HG03442 (cell line): ENCODE data around the gene YOD1.

Experiments
- ATAC-seq: cut with Tn5 transposase; IDR thresholded peaks from one replicate; pipeline ENCODE4 v1.9.1; 2021; ENCODE audit warnings: mild to moderate bottlenecking, moderate library complexity; ENCODE audit not compliant: unreplicated experiment

YOD1 gene

GRCh38 chr1:207028884-207029650, 21.9 kb downstream of the YOD1 start:
- no peak for ATAC-seq

DNA sequence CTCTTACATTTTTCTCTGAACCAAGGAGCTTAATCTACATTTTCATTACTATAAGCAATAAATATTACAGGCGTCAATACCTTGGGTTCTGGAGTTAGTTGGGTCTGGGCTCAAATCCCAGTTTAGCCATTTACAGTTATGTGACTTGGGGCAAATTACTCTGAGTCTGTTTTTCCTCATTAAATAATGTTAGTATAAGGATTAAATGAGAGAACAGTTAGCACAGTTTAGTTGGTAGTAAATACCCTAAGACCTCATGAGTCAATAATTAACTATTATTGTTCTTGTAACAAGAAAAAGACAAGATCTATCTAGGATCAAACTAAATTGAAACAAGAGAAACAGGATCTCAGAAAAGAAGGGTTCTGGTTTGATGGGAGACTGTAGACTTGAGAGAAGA, 23.1 kb downstream of the YOD1 start:
- ATAC-seq = no peak

DNA sequence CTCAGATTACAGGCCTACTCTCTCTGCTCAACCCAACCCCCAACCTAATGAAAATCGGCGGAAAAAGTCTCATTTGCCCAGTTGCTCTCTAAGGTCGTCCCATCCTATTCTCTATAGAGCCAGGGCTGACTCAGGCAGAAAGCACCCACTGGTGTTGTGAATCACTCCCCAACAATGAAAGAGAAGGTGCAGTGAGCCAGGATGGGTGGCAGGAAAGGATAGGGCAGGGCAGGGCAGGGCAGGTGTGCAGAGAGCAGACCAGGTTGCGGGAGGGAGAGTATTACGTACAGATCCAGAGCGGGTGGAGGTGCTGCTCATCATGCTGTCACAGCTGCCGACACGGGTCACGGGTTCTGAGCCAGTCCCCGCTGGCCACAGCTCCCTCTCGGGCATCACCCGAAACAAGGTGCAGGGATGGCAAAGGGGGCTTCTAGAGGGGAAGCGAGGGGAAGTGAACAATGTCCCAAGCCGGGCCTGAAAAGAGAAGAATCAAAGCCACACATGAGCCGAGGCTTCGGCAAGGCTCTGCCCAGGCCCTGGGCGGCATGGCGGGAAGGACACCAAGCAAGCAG, 23.7 kb downstream of the YOD1 start:
- no peak for ATAC-seq

DNA sequence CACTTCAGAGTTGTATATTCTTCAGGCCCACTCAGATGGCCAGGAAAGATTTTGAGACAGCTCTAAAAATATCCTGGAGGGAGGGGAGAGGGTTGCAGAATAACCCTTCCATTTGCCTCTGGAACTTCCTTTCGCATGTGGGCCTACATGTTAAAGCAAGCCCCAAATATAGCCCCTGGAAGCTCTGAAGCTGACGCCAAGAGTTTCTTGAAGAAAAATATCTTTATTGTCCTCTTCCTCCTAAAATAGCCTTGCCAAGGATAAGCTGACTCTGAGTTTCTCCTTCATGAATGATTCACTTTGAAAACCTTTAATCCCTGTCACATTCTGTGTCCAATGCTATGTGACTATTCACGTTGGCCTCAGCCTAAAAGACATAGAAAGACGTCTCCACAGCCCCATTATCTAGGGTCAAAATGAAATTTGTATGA, 24.9 kb downstream of the YOD1 start:
- no peak for ATAC-seq

- no peak for ATAC-seq
Measured at GRCh38 chr1:207025146-207025880, 25.7 kb downstream of the YOD1 start.

- ATAC-seq = no peak
Measured at GRCh38 chr1:207024202-207025145, 26.5 kb downstream of the YOD1 start.

DNA sequence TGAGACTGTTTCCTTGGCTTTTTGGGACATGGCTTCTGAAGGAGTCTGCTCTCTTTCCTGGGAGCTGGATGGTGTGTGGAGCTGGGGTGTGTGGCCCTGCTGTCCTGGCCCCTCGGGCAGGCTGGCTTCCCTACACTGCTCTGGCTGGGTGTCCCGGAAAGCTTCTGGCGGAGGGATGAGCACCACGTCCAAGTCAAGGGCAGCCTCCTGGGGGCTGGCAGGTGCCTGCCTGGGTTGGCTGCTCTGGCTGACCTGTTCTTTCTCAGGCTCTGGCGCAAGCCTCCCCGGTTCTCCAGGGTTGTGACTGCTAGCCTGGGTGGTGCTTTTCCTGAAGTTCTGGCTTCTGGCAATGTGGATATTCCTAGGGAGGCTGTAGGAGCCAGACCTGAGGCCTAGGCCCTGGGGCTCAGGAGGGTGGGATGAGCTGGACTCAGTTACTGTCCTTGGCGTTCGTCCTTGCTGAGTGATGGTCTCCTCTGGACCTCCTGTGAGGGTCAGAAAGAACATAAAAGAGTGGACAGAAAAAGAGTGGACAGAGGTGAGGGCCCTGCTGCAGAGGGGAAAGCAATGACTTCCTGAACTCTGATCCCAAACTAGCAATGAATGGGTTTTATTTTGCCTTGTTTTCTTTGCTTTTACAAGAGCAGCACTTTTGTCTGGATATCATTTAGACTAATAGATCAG, 27.9 kb downstream of the YOD1 start:
- no peak for ATAC-seq

DNA sequence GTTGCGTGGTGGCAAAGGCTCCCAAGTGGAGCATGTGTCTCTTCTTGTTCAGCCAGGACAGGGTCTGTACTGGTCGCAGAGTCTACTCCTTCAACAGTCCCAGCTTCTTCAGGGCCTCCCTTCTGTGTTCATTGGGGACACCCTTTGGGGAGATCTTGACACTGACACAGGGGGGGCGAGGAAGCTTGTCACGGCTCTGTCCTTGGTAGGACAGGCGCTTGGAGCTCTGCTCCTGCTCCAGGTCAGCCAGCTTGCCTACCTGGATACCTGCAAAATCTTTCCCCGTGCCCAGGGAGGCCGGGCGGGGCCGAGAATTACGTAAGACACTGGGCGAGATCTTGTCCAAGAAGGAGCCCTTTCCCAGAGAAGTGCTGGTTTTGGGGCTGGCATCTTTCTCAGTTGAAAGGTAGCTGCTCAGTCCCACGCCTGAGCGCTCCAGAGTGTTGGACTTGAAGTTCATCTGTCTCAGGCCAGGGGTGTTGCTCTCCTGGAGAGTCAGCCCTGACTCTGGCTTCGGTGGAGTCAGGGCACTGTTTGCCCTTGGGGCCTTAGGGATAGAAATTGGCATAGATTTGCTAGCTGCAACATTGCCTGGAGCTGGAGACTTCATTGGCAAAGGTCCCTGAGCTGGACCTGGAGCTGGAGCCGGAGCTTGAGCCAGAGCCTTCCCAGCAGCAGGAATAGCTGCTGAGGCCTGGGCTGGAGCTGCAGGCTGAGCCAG, 29.0 kb downstream of the YOD1 start:
- ATAC-seq = no peak

- no peak for ATAC-seq
Measured at GRCh38 chr1:207021139-207021861, 29.7 kb downstream of the YOD1 start.

DNA sequence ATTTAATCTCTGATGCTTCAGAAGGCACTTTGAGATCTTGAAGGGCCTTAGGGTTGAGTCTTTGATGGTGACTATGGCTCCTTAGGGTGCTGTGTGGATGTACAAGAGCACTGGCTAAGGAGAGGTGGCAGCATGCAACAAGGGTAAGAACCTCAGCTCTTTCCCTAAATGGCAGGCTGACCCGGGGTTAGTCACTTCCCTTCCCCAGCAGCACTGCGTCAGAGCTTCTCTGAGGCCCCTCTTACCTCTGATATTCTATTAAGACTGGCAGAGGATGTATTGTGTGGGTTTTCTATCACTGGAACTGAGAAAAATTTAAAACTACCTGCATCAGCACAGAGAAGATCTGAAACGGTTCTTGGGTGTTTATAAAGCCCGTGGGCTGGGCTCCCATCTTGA, 30.3 kb downstream of the YOD1 start:
- no peak for ATAC-seq

- ATAC-seq = no peak
Measured at GRCh38 chr1:207020065-207020708, 30.8 kb downstream of the YOD1 start.

DNA sequence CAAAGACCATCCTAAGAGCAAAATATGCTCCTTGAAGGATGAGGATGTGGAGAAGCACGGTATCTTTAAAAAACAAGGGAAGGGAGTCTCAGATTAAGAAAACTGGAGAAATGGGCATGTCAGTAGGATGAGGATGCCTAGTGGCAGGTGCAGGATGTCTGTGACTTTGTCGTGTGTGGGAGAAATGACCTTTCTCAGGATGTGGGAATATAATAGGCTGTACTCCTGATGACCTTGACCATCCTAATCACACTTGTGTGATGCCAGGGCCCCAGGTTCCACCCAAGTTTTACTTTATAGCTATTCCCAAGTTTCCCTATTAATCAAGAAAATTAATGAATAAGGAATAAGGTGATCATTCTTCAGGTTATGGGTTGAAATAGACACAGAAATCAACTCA, 31.3 kb downstream of the YOD1 start:
- ATAC-seq = no peak

- ATAC-seq = no peak
Measured at GRCh38 chr1:207019161-207019560, 31.8 kb downstream of the YOD1 start.

GRCh38 chr1:207018707-207019106, 32.3 kb downstream of the YOD1 start:
- no peak for ATAC-seq

GRCh38 chr1:207017615-207018559, 33.1 kb downstream of the YOD1 start:
- no peak for ATAC-seq

GRCh38 chr1:207015791-207016190, 35.2 kb downstream of the YOD1 start:
- no peak for ATAC-seq

DNA sequence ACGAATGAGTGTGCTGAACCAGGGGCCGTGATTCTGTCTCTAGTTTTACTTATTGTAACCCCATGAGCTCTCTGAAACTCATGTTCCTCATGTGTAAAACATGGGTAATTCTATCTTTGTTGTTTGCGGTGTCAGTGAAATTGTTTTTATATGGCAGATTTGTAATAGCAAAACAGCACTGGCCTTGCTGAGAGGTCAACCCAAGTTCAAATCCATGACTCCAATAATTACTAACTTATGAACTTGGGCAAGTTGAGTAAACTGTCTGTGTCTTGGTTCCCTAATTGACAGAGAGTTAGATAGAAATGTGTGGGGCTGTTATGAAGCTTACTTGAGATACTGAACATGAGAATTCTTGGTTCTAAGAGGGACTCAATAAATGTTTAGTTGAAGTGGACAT, 36.3 kb downstream of the YOD1 start:
- ATAC-seq = no peak
